ENCODE results near the gene BNC2.

DNA sequence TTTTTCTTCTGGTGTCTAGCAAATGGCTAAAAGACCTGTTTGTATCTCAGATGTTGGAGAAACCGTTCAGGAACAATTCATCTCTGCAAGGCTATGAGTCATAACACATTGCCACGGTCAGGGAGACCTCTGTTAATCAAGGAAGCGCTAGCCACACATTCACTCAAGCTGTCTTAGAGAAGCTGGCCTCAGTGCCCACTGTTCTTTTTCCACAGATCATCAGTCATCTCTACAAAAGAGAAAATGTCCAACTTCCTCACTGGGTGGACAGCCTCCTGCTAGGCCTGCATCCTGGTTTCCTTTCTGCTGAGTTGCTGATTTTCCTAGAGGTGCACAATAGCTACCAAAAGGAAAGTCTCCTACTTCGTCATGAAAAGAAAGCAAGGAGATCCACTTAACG is 360.5 kb downstream of the BNC2 start:
- TF ChIP-seq, protein P1, sequence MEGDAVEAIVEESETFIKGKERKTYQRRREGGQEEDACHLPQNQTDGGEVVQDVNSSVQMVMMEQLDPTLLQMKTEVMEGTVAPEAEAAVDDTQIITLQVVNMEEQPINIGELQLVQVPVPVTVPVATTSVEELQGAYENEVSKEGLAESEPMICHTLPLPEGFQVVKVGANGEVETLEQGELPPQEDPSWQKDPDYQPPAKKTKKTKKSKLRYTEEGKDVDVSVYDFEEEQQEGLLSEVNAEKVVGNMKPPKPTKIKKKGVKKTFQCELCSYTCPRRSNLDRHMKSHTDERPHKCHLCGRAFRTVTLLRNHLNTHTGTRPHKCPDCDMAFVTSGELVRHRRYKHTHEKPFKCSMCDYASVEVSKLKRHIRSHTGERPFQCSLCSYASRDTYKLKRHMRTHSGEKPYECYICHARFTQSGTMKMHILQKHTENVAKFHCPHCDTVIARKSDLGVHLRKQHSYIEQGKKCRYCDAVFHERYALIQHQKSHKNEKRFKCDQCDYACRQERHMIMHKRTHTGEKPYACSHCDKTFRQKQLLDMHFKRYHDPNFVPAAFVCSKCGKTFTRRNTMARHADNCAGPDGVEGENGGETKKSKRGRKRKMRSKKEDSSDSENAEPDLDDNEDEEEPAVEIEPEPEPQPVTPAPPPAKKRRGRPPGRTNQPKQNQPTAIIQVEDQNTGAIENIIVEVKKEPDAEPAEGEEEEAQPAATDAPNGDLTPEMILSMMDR (IDR thresholded peaks at IDR 0.05) = no peak
- no peak for TF ChIP-seq POLR2A (IDR thresholded peaks at IDR 0.05)

Measured in right lobe of liver (tissue), 4 donors.